ENCODE results near the gene SMARCA5. TPM values are rescaled to one million over a fixed set of nuclear protein-coding genes. Genes with fewer than 3 reads are reported as not detected.

The SMARCA5 gene
- total and polyA plus RNA-seq, 2 donors (not counting 3 experiments of a cell fraction or from before 2014, with no cell fraction given), result 7.9 to 57.6 TPM

DNA sequence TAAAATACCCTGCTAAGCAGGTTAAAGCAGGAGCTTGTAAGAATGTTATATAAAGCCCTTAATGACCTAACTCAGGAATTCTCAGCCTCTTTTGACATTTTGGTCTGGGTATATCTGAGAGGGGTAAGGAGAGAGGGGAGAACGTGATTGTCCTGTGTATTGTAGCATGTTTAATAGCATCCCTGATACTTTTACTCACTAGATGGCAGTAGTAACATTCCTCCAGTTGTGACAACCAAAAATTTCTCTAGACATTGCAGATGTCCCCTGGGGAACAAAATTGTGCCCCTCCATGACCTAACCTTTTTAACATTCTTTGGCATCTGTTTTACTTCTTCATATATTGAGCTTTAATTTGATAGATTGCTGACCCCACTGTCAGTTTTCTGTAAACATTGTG, 17.9 kb downstream of the SMARCA5 start:
- no peaks in the 10 kb centered on the region for H3K9me3 ChIP-seq (replicated peaks; ENCODE audit: control insufficient read depth, insufficient read depth, low read length)
- no peak overlapping the region for H2AFZ ChIP-seq (ENCODE audit: low read depth, low read length)
- H3K4me1 ChIP-seq (ENCODE audit: control insufficient read depth, extremely low read depth, insufficient read depth, low read length), result peaks cover 18% of the 10 kb centered on the region
- no peaks in the 10 kb centered on the region for H3K9me1 ChIP-seq (replicated peaks; ENCODE audit: control insufficient read depth, extremely low read depth, insufficient read depth, low read length)
- peak overlapping the region; percentile 57 for H3K27ac ChIP-seq (ENCODE audit: insufficient read depth, low read depth, low read length)
- H3K36me3 ChIP-seq (ENCODE audit: control insufficient read depth in 2 of 2, extremely low read depth in 1 of 2, insufficient read depth in 2 of 2, low read length in 2 of 2), result peaks cover 5 to 27% of the 10 kb centered on the region in 2 experiments
- FAIRE-seq (no peak), DNase-seq (ENCODE audit: low read depth, low spot score) (peak; percentile 59)
- ChIA-PET CTCF (interaction anchor here (0.9 to 2.4 kb wide), 11 partner anchors 11 to 449 kb away, joined by 3 to 26 read pairs (median 4); partner anchors contain the start of gene SMARCA5), POLR2A (interaction anchor here (1.2 kb wide), 1 partner anchor 18 kb away, joined by 4 read pairs; the partner anchor contains the start of gene SMARCA5)
- TF ChIP-seq MAX (IDR thresholded peaks at IDR 0.05; ENCODE audit: insufficient read depth, insufficient read length), result no peak
- TF ChIP-seq, protein P1, sequence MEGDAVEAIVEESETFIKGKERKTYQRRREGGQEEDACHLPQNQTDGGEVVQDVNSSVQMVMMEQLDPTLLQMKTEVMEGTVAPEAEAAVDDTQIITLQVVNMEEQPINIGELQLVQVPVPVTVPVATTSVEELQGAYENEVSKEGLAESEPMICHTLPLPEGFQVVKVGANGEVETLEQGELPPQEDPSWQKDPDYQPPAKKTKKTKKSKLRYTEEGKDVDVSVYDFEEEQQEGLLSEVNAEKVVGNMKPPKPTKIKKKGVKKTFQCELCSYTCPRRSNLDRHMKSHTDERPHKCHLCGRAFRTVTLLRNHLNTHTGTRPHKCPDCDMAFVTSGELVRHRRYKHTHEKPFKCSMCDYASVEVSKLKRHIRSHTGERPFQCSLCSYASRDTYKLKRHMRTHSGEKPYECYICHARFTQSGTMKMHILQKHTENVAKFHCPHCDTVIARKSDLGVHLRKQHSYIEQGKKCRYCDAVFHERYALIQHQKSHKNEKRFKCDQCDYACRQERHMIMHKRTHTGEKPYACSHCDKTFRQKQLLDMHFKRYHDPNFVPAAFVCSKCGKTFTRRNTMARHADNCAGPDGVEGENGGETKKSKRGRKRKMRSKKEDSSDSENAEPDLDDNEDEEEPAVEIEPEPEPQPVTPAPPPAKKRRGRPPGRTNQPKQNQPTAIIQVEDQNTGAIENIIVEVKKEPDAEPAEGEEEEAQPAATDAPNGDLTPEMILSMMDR (IDR thresholded peaks at IDR 0.05; ENCODE audit: extremely low read depth in 1 of 2, insufficient read depth in 1 of 2, low read depth in 1 of 2, low read length in 2 of 2), result peak; percentile 42 to 43
- H4K20me1 ChIP-seq (replicated peaks; ENCODE audit: control insufficient read depth, extremely low read depth, insufficient read depth, low read length), result no peaks in the 10 kb centered on the region
- no TSS peak for BruUV-seq (replicated peaks)
- intact Hi-C loops (cut with micrococcal nuclease) (loop anchor here (1.0 to 5.0 kb wide), 3 partner anchors 17 to 329 kb away; no protein-coding TSS in a partner anchor), dilution Hi-C loops (cut with MboI; ENCODE audit: extremely low pct_ligation_motif_present, low sequenced_read_pairs) (no loop called here)
- H3K4me2 ChIP-seq (ENCODE audit: insufficient read depth, low read length), result peak overlapping the region; percentile 60
- H3K4me3 ChIP-seq (replicated peaks in 1 of 3; ENCODE audit: insufficient read depth in 1 of 3, low read depth in 1 of 3, low read length in 3 of 3), result peak overlapping the region in 1 of 3 experiments; percentile 44
- H3K9ac ChIP-seq (replicated peaks; ENCODE audit: extremely low read depth, insufficient read depth, low read length), result peak overlapping the region; percentile 35
- H3K79me2 ChIP-seq (ENCODE audit: control insufficient read depth, insufficient read depth, low read length), result peaks cover 16% of the 10 kb centered on the region
- H3K27me3 ChIP-seq (ENCODE audit: control insufficient read depth in 2 of 2, insufficient read depth in 2 of 2, low read length in 2 of 2), result no peaks in the 10 kb centered on the region

- ChIA-PET POLR2A (interaction anchor here (0.6 kb wide), 1 partner anchor 15 kb away, joined by 3 read pairs; no protein-coding TSS in a partner anchor), CTCF (interaction anchor here (0.7 to 2.4 kb wide), 9 partner anchors 12 to 449 kb away, joined by 3 to 26 read pairs (median 4); partner anchors contain the start of gene SMARCA5)
- Histone ChIP-seq H3K27me3 (ENCODE audit: control insufficient read depth in 2 of 2, insufficient read depth in 2 of 2, low read length in 2 of 2) (no peaks in the 10 kb centered on the region), H2AFZ (ENCODE audit: low read depth, low read length) (no peak overlapping the region), H3K4me2 (ENCODE audit: insufficient read depth, low read length) (peak overlapping the region; percentile 60), H3K9ac (replicated peaks; ENCODE audit: extremely low read depth, insufficient read depth, low read length) (peak overlapping the region; percentile 35), H3K9me3 (replicated peaks; ENCODE audit: control insufficient read depth, insufficient read depth, low read length) (no peaks in the 10 kb centered on the region), H3K4me1 (ENCODE audit: control insufficient read depth, extremely low read depth, insufficient read depth, low read length) (peaks cover 18% of the 10 kb centered on the region), H3K4me3 (replicated peaks in 1 of 3; ENCODE audit: insufficient read depth in 1 of 3, low read depth in 1 of 3, low read length in 3 of 3) (peak overlapping the region in 1 of 3 experiments; percentile 44), H4K20me1 (replicated peaks; ENCODE audit: control insufficient read depth, extremely low read depth, insufficient read depth, low read length) (no peaks in the 10 kb centered on the region), H3K79me2 (ENCODE audit: control insufficient read depth, insufficient read depth, low read length) (peaks cover 16% of the 10 kb centered on the region), H3K9me1 (replicated peaks; ENCODE audit: control insufficient read depth, extremely low read depth, insufficient read depth, low read length) (no peaks in the 10 kb centered on the region), H3K27ac (ENCODE audit: insufficient read depth, low read depth, low read length) (peak overlapping the region; percentile 57), H3K36me3 (ENCODE audit: control insufficient read depth in 2 of 2, extremely low read depth in 1 of 2, insufficient read depth in 2 of 2, low read length in 2 of 2) (peaks cover 6 to 31% of the 10 kb centered on the region in 2 experiments)
- BruUV-seq (replicated peaks), result no TSS peak
- intact Hi-C loops (cut with micrococcal nuclease) (loop anchor here (1.0 to 5.0 kb wide), 3 partner anchors 18 to 330 kb away; no protein-coding TSS in a partner anchor), dilution Hi-C loops (cut with MboI; ENCODE audit: extremely low pct_ligation_motif_present, low sequenced_read_pairs) (no loop called here)
- DNase-seq (ENCODE audit: low read depth, low spot score), result peak; percentile 83
- FAIRE-seq, result peak; percentile 91
- peak; percentile 75 for TF ChIP-seq FOS (IDR thresholded peaks at IDR 0.05; ENCODE audit: borderline replicate concordance, insufficient read depth, low read length)
- TF ChIP-seq JUN (IDR thresholded peaks at IDR 0.05; ENCODE audit: borderline replicate concordance, insufficient read depth, insufficient read length, low read depth), result peak; percentile 67
- no peak for TF ChIP-seq POLR2AphosphoS5 (IDR thresholded peaks at IDR 0.05; ENCODE audit: insufficient read depth, low read depth, low read length)
- TF ChIP-seq, protein P1 (IDR thresholded peaks at IDR 0.05; ENCODE audit: extremely low read depth in 1 of 2, insufficient read depth in 1 of 2, low read depth in 1 of 2, low read length in 2 of 2), result peak in 1 of 2 donors; percentile 1
- no peak for TF ChIP-seq MAX (IDR thresholded peaks at IDR 0.05; ENCODE audit: insufficient read depth, insufficient read length)
- TF ChIP-seq GATA2 (IDR thresholded peaks at IDR 0.05; ENCODE audit: insufficient read depth, insufficient read length, low read depth, low read length), result peak; percentile 70
These were observed 18.4 kb downstream of the SMARCA5 start for GRCh38 chr4:143531788-143532491.

Measured in endothelial cell of umbilical vein (primary cell).